HG02678 (cell line): ENCODE measurements around the gene CDC42BPA.

Experiments used
- ATAC-seq: cut with Tn5 transposase; IDR thresholded peaks from one replicate; pipeline ENCODE4 v1.9.1; 2021; ENCODE audit warnings: mild to moderate bottlenecking, moderate library complexity; ENCODE audit not compliant: unreplicated experiment

Gene CDC42BPA

DNA sequence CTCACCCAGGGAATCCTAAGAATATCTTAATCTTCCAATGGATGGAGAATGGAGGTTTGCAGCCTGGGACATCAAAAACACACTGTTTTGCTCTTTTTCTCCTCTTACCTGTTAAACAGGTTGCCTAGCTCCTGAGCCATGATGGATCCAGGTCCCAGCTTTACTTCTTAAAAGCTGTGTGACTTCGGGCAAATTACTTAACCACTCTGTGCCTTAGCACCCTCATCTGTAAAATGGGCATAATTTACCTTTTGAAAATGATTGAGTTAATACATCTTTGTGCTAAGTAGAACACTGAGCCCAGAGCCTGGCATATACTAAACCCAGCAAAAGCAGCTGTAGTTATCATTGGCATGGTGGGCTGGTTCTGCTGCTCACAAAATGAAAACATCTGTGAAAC is 368.0 kb downstream of the CDC42BPA start:
- no peak for ATAC-seq

DNA sequence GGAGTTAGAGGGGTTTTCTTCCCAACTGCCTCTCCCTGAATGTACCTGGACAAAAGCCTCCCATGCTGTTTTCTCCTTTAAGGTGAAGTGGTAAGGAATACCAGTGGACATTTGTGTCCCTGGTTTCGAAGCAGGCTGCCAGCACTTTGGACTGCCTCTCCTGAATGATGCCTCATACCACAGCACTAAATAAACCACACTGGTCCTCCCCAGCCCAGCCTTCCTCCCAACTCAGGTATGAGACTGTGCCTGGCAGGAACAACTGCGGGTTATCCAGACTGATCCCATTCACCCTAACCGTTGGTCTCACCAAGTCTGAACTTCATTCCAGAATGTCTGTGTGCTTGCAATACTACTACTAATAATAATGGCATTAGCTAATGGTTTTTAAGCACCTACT is 368.9 kb downstream of the CDC42BPA start:
- ATAC-seq = no peak

DNA sequence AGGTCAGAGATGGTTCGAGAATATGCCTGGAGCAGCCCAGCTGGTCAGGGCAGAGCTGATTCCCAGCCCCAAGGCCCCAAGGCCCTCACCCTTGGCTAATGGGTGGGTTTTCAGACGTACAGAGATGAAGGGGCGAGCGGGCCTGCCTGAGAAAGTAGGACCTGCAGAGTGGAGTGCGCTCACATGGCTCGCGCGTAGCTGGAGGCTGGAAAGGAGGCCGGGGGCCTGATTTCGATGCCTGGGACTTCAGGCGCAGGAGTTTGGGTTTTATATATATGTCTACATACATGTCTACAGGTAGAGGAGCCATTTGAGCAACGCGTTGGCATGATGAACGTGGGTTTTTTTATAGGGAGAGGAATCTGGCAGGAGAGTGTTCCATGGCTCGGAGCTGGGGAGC is 369.3 kb downstream of the CDC42BPA start:
- no peak for ATAC-seq

DNA sequence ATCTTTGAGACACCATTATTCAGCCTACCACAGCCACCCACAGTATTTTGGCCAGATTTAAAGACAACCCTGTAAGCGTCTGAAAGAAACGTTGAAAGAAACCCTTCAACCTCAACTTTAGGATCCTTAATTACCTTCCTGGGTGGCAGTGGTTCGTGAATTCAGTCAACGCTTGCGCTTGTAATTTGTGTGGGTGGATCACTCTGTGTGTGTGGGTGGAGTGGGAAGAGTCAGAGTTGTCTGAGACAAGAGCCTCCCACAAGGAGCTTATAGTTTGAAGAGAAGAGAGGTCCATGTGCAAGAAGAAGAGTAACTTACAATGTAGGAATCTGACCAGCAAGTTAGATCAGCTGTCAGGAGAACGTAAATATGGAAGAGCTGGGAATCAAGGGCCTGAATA is 369.8 kb downstream of the CDC42BPA start:
- ATAC-seq = no peak

DNA sequence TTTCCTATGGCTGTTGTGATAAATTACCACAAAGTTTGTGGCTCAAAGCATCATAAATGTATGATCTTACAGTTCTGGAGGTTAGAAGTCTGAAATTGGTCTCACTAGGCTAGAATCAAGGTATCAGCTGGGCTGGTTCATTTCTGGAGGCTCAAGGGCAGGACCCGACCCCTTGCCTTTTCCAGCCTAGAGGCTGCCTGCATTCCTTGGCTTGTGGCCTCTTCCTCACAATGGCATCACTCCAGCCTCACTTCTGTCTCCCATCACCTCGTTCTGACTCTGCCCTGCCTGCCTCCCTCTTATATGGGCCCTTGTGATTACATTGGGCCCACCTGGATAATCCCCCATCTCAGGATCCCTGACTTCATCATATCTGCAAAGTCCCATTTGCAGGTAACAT is 370.2 kb downstream of the CDC42BPA start:
- no peak for ATAC-seq

DNA sequence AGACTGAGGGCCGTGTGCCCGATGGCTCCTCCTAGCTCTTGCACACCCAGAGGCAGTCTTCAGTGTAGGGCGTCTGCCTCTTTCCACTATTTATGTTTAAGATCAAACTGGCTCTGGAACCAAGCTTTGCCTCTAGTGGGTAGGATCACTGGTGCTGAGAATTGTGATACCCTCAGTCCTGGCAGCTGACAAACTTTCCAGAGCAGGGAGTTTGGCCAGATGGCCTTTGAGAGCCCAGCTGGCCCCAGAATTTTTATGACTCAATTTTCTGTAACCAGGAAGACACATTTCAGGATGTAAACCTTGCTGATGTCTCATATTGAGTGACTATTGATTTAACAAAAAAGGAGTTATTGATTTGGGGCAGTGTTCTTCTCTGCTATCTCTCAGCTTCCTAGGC is 371.5 kb downstream of the CDC42BPA start:
- ATAC-seq = no peak

DNA sequence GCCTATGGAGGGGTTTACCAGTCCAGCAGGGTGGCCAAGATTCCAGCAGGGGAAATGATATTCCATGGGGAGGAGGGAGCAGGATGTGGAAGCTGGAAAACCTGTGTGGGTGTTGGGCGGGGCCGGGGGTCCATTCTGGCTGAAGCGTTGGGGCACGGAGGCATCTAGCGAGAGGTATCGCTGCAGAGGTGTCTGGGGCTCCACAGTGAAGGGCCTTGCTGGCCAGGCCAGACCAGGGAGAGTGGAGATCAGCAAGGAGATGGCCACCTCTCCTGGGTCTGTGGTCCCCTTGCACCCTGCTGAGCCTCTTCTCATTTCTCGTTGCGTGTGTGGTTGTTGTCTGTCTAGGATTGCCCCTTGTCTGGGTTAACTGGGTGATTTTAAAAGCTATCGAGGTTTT is 372.0 kb downstream of the CDC42BPA start:
- ATAC-seq = no peak

DNA sequence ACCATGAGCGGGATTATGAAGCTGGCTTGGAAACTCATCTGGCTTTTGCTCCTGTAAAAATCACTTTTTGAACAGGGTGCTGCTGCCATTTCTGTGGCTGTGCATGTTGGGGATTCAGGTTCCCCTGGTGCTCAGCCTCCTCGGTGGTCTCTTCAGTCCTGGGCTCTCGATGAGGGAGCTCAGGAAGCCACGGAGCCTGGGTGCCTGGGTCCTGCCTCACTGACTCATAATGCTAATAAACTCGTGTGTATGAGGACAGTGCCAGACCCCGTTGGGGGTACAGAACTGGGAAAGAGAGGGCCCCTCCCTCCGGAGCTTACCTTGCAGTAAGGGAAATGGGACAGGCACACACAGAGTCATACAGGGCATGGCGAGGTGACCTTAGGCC is 372.4 kb downstream of the CDC42BPA start:
- ATAC-seq = no peak

DNA sequence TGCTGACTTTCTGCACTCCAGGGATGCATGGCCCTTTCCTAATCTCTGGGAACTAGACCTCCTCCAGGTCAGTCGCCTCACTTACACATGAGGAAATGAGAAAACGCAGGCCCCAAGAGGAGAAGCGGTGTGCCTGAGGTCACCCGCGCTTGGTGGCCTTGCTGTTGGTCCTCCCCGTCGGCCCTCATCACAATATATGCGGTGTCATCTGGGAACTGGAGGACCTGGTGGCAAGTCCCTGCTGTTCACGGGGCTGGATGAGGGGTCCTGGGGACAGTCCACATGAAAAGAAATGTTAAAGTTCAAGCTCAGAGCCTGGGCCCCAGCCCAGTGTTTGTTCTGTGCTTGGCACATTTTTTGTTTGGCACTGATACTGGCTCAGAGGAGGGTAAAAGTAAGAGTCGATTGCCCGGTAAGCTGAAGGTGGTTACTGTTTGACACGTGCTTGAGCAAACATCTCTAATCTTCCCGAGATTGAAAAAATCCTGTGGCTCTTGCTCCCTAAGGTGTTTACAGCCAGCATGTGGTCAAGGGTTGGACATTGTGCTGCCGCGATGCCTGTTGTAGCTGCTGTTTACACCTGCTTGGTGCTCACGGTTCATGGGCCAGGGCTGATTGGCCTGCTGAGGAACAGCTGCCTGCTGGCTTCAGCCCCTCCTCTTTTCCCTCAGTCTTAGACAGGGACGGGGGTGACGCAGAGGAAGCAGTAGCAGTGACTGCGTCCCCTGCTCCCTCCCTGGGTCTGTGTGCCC is 373.0 kb downstream of the CDC42BPA start:
- no peak for ATAC-seq

DNA sequence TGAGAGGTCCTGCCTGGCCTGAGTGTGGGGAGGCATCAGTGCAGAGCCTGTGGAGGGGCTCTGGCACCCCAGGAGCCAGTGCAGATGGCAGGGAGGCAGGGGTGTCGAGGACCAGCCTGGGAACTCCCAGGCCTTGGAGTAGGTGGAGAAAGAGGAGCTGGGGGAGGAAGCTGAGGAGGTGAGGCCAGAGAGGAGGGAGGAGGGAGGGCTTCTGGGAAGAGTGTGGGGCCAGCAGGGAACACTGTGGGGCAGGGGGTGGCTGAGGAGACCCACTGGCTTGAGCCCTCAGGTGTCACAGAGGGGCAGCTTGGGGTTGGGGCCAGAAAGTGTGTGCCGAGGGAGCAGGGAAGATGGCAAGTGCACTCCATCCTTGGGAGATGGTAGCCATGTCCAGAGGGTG is 374.4 kb downstream of the CDC42BPA start:
- ATAC-seq = no peak

DNA sequence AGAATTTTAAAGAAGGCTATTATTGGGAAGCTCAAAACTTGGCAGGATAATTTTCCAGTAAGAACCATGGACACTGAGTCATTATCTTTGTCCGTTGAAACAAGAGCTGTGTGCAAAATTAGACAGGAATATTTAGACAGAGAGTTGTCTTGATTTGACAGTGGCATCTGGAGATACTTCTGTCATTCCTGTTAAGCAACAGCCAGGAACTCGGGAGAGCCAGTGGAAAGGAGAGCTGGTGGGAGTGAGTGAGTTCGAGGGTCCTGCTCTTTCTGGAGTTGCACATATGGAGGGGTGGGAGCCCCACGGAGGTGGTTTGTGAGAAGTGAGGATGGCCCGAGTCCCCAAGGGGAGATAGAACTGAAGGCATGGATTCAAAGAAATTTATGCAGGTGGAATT is 375.1 kb downstream of the CDC42BPA start:
- ATAC-seq = no peak

DNA sequence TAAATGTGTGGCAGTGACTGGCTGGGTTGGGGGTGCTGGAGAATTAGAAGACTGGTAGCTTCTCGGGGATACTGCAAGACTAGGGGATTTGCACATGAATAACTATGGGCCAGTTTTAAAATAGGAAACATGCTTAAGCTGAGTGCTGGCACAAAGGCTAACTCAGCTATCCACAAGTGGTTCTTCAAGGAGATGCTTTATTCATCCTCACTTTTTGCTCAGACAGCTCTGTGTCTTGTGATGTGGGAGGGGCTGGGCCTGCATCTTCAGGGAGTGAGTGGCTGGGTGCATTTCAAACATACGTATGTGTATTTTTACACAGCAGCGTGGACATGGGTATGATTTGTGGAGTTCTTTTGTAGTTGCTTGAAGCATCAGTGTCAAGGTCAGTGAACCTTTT is 375.9 kb downstream of the CDC42BPA start:
- ATAC-seq = no peak

DNA sequence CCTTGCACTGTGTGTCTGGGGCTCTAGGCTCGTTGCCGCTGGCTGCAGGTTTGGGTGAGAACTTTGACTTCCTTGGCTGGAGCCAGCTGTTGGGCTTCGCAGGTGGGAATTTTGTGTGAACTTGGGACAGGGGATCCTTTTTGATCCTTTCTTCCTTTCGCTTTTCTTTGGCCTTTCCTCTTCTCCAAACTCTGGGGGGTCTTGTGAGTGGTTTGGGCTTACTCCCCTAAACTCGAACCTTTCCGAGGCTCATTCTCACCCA is 377.6 kb downstream of the CDC42BPA start:
- no peak for ATAC-seq

DNA sequence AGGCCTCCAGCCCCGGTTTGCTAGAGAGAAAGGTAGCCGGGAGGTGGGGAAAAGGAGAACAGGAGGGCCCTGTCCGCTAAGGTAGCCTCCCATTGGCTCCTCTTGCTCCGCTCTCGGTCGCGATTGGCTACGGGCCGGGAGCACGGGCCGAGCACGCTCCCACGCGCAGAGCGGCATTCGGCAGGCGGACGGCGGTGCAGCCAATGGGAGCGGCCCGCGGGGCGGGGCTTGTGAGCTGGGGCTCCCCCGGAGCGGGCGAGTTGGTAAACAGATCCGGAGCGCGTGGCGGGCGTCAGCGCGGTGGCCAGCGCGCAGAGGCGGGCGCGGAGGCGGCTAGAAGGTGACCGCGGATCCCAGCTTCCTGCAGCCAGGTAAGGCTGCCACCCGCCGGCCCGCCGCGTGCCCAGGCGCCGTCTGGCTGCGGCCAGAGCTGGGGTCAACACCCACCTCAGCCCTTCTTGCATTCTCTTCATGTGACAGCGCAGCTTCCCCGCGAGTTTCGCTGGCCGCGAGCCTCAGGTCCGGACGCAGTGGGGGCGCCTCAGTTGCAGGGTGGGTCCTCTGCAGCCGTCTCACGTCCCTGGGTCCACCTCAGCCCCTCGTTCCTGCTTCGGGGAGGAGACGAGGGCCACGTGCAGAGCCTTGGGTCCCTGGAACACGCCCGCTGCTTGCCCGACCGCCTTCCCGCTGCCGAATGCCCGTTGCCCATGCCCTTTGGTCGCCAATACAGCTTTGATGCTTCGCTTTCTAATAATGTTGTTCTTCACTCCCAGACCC is 378.1 kb downstream of the CDC42BPA start, which contains the start of gene COQ8A:
Gene COQ8A, plus strand, starts transcription at position 266 of the 777 bp plus-strand sequence. CDS start 21,092 bp downstream, outside the sequence.
- ATAC-seq = peak; percentile 96
